ENCODE data around the gene HCN3. TPM values are rescaled to one million over a fixed set of nuclear protein-coding genes. Genes with fewer than 3 reads are reported as not detected.

The HCN3 gene
- total and polyA plus RNA-seq, 2 of the 13 experiments (the other 11 are each of a cell fraction or from before 2014, with no cell fraction given) = 2.4 to 10.2 TPM

- TF ChIP-seq, protein P1, sequence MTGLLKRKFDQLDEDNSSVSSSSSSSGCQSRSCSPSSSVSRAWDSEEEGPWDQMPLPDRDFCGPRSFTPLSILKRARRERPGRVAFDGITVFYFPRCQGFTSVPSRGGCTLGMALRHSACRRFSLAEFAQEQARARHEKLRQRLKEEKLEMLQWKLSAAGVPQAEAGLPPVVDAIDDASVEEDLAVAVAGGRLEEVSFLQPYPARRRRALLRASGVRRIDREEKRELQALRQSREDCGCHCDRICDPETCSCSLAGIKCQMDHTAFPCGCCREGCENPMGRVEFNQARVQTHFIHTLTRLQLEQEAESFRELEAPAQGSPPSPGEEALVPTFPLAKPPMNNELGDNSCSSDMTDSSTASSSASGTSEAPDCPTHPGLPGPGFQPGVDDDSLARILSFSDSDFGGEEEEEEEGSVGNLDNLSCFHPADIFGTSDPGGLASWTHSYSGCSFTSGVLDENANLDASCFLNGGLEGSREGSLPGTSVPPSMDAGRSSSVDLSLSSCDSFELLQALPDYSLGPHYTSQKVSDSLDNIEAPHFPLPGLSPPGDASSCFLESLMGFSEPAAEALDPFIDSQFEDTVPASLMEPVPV (CRISPR knock-in tag; IDR thresholded peaks at IDR 0.05) = no peak
- no peak for TF ChIP-seq ZNF615 (CRISPR knock-in tag; IDR thresholded peaks at IDR 0.05; ENCODE audit: borderline replicate concordance)
- TF ChIP-seq HMG20B (CRISPR knock-in tag; conservative IDR thresholded peaks at IDR 0.05) = no peak
- TF ChIP-seq ZNF281 (CRISPR knock-in tag; IDR thresholded peaks at IDR 0.05; ENCODE audit: borderline replicate concordance) = no peak
- TF ChIP-seq ZNF792 (CRISPR knock-in tag; IDR thresholded peaks at IDR 0.05) = no peak
- no peak for TF ChIP-seq CREM (IDR thresholded peaks at IDR 0.05)
- no peak for TF ChIP-seq CREM (CRISPR knock-in tag; IDR thresholded peaks at IDR 0.05)
- no peak for TF ChIP-seq NCOA5 (CRISPR knock-in tag; IDR thresholded peaks at IDR 0.05)
- no peak for TF ChIP-seq ZFP62 (CRISPR knock-in tag; IDR thresholded peaks at IDR 0.05)
- no peak for TF ChIP-seq ZNF343 (CRISPR knock-in tag; IDR thresholded peaks at IDR 0.05)
- TF ChIP-seq, protein P2, sequence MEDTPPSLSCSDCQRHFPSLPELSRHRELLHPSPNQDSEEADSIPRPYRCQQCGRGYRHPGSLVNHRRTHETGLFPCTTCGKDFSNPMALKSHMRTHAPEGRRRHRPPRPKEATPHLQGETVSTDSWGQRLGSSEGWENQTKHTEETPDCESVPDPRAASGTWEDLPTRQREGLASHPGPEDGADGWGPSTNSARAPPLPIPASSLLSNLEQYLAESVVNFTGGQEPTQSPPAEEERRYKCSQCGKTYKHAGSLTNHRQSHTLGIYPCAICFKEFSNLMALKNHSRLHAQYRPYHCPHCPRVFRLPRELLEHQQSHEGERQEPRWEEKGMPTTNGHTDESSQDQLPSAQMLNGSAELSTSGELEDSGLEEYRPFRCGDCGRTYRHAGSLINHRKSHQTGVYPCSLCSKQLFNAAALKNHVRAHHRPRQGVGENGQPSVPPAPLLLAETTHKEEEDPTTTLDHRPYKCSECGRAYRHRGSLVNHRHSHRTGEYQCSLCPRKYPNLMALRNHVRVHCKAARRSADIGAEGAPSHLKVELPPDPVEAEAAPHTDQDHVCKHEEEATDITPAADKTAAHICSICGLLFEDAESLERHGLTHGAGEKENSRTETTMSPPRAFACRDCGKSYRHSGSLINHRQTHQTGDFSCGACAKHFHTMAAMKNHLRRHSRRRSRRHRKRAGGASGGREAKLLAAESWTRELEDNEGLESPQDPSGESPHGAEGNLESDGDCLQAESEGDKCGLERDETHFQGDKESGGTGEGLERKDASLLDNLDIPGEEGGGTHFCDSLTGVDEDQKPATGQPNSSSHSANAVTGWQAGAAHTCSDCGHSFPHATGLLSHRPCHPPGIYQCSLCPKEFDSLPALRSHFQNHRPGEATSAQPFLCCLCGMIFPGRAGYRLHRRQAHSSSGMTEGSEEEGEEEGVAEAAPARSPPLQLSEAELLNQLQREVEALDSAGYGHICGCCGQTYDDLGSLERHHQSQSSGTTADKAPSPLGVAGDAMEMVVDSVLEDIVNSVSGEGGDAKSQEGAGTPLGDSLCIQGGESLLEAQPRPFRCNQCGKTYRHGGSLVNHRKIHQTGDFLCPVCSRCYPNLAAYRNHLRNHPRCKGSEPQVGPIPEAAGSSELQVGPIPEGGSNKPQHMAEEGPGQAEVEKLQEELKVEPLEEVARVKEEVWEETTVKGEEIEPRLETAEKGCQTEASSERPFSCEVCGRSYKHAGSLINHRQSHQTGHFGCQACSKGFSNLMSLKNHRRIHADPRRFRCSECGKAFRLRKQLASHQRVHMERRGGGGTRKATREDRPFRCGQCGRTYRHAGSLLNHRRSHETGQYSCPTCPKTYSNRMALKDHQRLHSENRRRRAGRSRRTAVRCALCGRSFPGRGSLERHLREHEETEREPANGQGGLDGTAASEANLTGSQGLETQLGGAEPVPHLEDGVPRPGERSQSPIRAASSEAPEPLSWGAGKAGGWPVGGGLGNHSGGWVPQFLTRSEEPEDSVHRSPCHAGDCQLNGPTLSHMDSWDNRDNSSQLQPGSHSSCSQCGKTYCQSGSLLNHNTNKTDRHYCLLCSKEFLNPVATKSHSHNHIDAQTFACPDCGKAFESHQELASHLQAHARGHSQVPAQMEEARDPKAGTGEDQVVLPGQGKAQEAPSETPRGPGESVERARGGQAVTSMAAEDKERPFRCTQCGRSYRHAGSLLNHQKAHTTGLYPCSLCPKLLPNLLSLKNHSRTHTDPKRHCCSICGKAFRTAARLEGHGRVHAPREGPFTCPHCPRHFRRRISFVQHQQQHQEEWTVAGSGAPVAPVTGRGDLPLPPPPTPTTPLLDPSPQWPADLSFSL (CRISPR knock-in tag; IDR thresholded peaks at IDR 0.05) = no peak
- peak; percentile 8; the same call in 1 of the 2 replicates for TF ChIP-seq MYPOP (CRISPR knock-in tag; IDR thresholded peaks at IDR 0.05)
- TF ChIP-seq ELF4 (CRISPR knock-in tag; IDR thresholded peaks at IDR 0.05; ENCODE audit: borderline replicate concordance) = no peak
- TF ChIP-seq YEATS4 (CRISPR knock-in tag; IDR thresholded peaks at IDR 0.05; ENCODE audit: borderline replicate concordance) = peak; percentile 30; the same call in 1 of the 2 replicates
- TF ChIP-seq ATF7-NPFF (CRISPR knock-in tag; IDR thresholded peaks at IDR 0.05; ENCODE audit: low read depth) = no peak; the same call in 1 of the 2 replicates
- TF ChIP-seq HNRNPH1 (optimal IDR thresholded peaks at IDR 0.05; ENCODE audit: low read depth, low read length) = no peak
- peak; percentile 66 for TF ChIP-seq RAD21 (CRISPR knock-in tag; IDR thresholded peaks at IDR 0.05)
Observed at GRCh38 chr1:155324717-155325602, 47.7 kb downstream of the HCN3 start (continued).
